Karpas-422 (cell line): ENCODE results near the gene GRID2. TPM values are rescaled to one million over a fixed set of nuclear protein-coding genes. Genes with fewer than 3 reads are reported as not detected.

Source experiments
- DNase-seq: peaks from one replicate; pipeline ENCODE4 v3.0.0-alpha.2; 2015
- H2AFZ ChIP-seq: fragments of 200-600 bp; sonication (generic); 2 replicates; pipeline ENCODE4 v1.6.1; 2014; ENCODE audit warnings: antibody characterized with exemption, low read length, mixed read lengths
- H3K27ac ChIP-seq: fragments of 200-600 bp; sonication (generic); 2 replicates; pipeline ENCODE4 v1.5.1; 2014; ENCODE audit warnings: mild to moderate bottlenecking, low read length, moderate library complexity
- H3K27me3 ChIP-seq: fragments of 200-600 bp; sonication (generic); 2 replicates; pipeline ENCODE4 v1.6.1; 2014; ENCODE audit warnings: low read length, mixed read lengths
- H3K36me3 ChIP-seq: fragments of 200-600 bp; sonication (generic); 2 replicates; pipeline ENCODE4 v1.6.1; 2014; ENCODE audit warnings: low read length, mixed read lengths; ENCODE audit not compliant: insufficient read depth
- H3K4me1 ChIP-seq: fragments of 200-600 bp; sonication (generic); 2 replicates; pipeline ENCODE4 v1.6.1; 2014; ENCODE audit warnings: mild to moderate bottlenecking, low read length, mixed read lengths
- H3K4me2 ChIP-seq: fragments of 200-600 bp; sonication (generic); 2 replicates; pipeline ENCODE4 v1.6.1; 2014; ENCODE audit warnings: low read length, low read depth, mild to moderate bottlenecking; ENCODE audit not compliant: poor library complexity, severe bottlenecking
- H3K4me3 ChIP-seq: fragments of 200-600 bp; sonication (generic); 2 replicates; pipeline ENCODE4 v1.5.1; 2014; ENCODE audit warnings: mild to moderate bottlenecking, antibody characterized with exemption, low read length, mixed read lengths
- H3K79me2 ChIP-seq: fragments of 200-600 bp; sonication (generic); 2 replicates; pipeline ENCODE4 v1.6.1; 2014; ENCODE audit warnings: mild to moderate bottlenecking, low read length, mixed read lengths
- H3K9ac ChIP-seq: fragments of 200-600 bp; sonication (generic); 2 replicates; pipeline ENCODE4 v1.6.0; 2014; ENCODE audit warnings: low read length
- H3K9me2 ChIP-seq: fragments of 200-600 bp; sonication (generic), shearing (Covaris generic); replicated peaks from 2 replicates; pipeline ENCODE4 v1.6.0; 2014; ENCODE audit warnings: mild to moderate bottlenecking, low read length, moderate library complexity; ENCODE audit not compliant: insufficient read depth
- H3K9me3 ChIP-seq: fragments of 300-700, 200-600 bp; sonication (generic); 2 replicates; pipeline ENCODE4 v1.6.1; 2014; ENCODE audit warnings: low read length, mixed read lengths
- H4K20me1 ChIP-seq: fragments of 200-600 bp; sonication (generic); 2 replicates; pipeline ENCODE4 v1.6.1; 2014; ENCODE audit warnings: mild to moderate bottlenecking, antibody characterized with exemption, low read length, low read depth; ENCODE audit not compliant: insufficient read depth
- total RNA-seq: library from RNA; depleted of rRNA; stranded (reverse); fragments of >200 nt; shearing (Covaris generic); gene quantifications from 2 replicates; pipeline ENCODE4 v1.2.3, GENCODE V29; 2014; ENCODE audit warnings: low replicate concordance

The GRID2 gene
- total RNA-seq, 1 experiment from 2014 or later: not detected

DNA sequence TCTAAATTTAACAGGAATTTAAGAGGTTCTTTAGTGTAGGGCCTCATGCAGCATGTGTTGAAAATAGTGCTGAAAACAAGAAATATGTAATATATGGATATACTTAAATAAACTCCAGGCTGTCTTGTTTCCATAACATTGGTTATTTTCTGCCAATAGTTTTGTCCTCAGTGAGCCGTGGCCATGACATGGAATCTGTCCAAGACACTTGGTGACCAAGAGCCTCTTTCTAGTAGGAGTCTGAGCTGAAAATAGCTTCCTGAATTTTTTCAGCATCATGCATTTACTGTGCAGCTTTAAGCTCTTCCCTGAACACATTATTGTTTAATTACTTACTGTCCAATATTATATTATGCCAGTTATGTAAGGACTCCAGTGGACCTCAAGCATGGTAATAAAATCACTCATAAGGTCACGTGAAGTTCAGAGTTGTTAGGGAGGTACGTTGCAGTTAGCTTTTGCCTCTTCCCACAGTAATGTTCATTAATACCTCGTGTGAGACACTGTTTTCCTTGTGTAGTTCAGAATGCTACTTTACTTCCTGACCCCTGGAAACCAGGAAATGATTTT is 488.2 kb downstream of the GRID2 start:
- Histone ChIP-seq H3K9me3 (peaks cover 10% of the 10 kb centered on the region; the same call in 1 of the 2 replicates), H3K9me2 (no peaks in the 10 kb centered on the region), H3K9ac (no peak overlapping the region), H3K4me3 (no peak overlapping the region), H3K79me2 (no peaks in the 10 kb centered on the region), H4K20me1 (no peaks in the 10 kb centered on the region), H3K4me1 (no peaks in the 10 kb centered on the region), H3K27ac (no peak overlapping the region), H3K4me2 (no peak overlapping the region), H3K27me3 (no peaks in the 10 kb centered on the region), H2AFZ (no peak overlapping the region), H3K36me3 (no peaks in the 10 kb centered on the region)
- DNase-seq: no peak

DNA sequence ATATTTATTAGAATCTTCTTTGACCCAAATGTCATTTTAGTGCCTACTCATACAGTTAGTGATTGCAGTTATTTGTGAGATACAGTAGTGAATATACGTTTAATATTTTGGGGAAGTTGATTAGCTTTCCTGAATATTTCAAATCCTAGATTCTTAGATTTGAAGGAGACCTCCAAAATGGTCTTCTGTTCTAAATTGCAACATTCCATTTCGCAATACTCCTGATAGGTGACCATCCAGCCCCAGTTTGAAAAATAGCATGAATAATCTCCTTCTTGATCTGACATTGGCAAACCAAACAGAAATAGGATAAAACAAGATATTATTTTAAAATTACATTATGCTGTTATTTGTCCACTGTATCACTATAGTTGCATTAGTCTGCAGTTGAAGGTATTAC is 505.6 kb downstream of the GRID2 start:
- no peaks in the 10 kb centered on the region for H3K4me1 ChIP-seq
- H3K79me2 ChIP-seq: no peaks in the 10 kb centered on the region
- peaks cover 10% of the 10 kb centered on the region; the same call in 1 of the 2 replicates for H3K9me3 ChIP-seq
- no peaks in the 10 kb centered on the region for H4K20me1 ChIP-seq
- no peaks in the 10 kb centered on the region for H3K36me3 ChIP-seq
- no peak overlapping the region for H3K27ac ChIP-seq
- H3K27me3 ChIP-seq: no peaks in the 10 kb centered on the region
- H3K4me3 ChIP-seq: no peak overlapping the region
- no peak overlapping the region for H2AFZ ChIP-seq
- H3K9me2 ChIP-seq: no peaks in the 10 kb centered on the region; the same call in 1 of the 2 replicates
- H3K9ac ChIP-seq: no peak overlapping the region
- no peak for DNase-seq
- H3K4me2 ChIP-seq: no peak overlapping the region

DNA sequence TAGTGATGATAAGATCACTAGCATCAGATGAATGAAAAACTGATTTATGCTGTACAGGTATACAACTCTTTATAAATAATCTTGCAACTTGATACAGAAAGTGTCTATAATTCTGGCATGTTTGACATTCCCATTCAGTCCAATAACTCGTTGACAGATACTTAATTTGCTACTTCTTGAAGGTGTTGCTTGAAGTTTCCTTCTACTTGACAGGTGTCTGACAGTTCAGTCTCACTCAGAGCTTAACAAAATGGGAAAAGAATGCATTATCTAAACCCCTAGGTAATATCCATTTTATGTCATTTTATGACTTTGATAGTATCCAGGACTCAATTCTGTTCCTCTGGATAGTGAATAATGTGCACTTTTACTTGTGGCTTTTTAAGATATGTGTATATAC is 508.9 kb downstream of the GRID2 start:
- Histone ChIP-seq H3K27ac (no peak overlapping the region), H3K9me3 (peaks cover 9% of the 10 kb centered on the region; the same call in 1 of the 2 replicates), H3K9ac (no peak overlapping the region), H4K20me1 (no peaks in the 10 kb centered on the region), H3K79me2 (no peaks in the 10 kb centered on the region), H3K4me3 (no peak overlapping the region), H3K4me1 (no peaks in the 10 kb centered on the region), H3K9me2 (no peaks in the 10 kb centered on the region; the same call in 1 of the 2 replicates), H3K27me3 (no peaks in the 10 kb centered on the region), H2AFZ (no peak overlapping the region), H3K36me3 (no peaks in the 10 kb centered on the region), H3K4me2 (no peak overlapping the region)
- DNase-seq: no peak

DNA sequence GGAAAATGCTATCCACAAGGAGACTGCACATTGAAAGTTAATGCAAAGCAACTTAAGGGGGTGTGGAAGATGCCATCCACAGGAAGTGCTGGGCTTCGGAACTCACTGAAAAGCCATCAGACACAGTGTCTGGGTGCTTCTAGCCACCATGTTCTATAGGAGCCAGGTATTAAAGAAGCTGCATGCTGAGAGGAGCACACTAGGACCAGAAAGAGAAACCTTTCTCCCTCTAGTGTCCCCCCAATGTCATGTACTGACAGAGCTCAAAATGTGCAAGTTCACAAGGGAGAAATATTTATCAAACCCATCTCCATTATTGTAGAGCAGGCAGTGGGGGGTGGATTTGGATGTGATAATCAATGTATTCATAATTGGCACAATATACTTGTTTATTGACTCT is 510.9 kb downstream of the GRID2 start:
- Histone ChIP-seq H3K4me3 (no peak overlapping the region), H3K9me3 (peaks cover 11% of the 10 kb centered on the region; the same call in 1 of the 2 replicates), H3K36me3 (no peaks in the 10 kb centered on the region), H4K20me1 (no peaks in the 10 kb centered on the region), H3K9me2 (no peaks in the 10 kb centered on the region), H3K27me3 (no peaks in the 10 kb centered on the region), H3K4me1 (no peaks in the 10 kb centered on the region), H3K9ac (no peak overlapping the region), H3K27ac (no peak overlapping the region), H3K4me2 (no peak overlapping the region), H2AFZ (no peak overlapping the region), H3K79me2 (no peaks in the 10 kb centered on the region)
- DNase-seq: no peak

GRCh38 chr4:92825256-92825655 is 521.5 kb downstream of the GRID2 start:
- H3K27me3 ChIP-seq: no peaks in the 10 kb centered on the region
- H3K4me1 ChIP-seq: no peaks in the 10 kb centered on the region
- H3K36me3 ChIP-seq: no peaks in the 10 kb centered on the region
- H3K4me3 ChIP-seq: no peak overlapping the region
- H4K20me1 ChIP-seq: no peaks in the 10 kb centered on the region
- no peak overlapping the region for H3K4me2 ChIP-seq
- H2AFZ ChIP-seq: no peak overlapping the region
- DNase-seq: no peak
- H3K27ac ChIP-seq: no peak overlapping the region
- no peaks in the 10 kb centered on the region for H3K79me2 ChIP-seq
- no peaks in the 10 kb centered on the region for H3K9me2 ChIP-seq
- H3K9ac ChIP-seq: no peak overlapping the region
- peaks cover 16% of the 10 kb centered on the region for H3K9me3 ChIP-seq

GRCh38 chr4:92825791-92826190 is 522.0 kb downstream of the GRID2 start:
- Histone ChIP-seq H3K79me2 (no peaks in the 10 kb centered on the region), H4K20me1 (no peaks in the 10 kb centered on the region)
- DNase-seq: no peak

DNA sequence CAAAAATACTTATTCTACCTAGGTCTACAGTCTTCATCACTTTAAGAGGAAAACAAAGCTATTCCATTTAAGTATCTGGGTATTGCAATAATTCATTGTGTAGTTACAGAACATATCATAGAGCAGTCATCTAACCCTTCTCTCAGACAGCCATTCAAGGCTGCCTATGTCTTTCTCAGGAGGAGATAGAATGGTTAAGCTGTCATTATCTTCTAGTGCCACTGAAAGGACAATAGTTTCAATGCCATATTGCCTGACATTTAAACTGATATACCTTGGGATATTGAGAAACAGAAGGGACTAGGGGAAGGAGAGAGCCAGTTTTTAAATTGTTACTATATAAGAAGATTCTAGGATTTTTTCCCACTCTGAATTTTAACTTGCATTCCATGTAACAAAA is 527.0 kb downstream of the GRID2 start:
- Histone ChIP-seq H3K27ac (no peak overlapping the region), H3K27me3 (no peaks in the 10 kb centered on the region), H3K4me1 (no peaks in the 10 kb centered on the region), H3K36me3 (no peaks in the 10 kb centered on the region), H3K79me2 (no peaks in the 10 kb centered on the region), H3K9ac (no peak overlapping the region), H2AFZ (no peak overlapping the region), H4K20me1 (no peaks in the 10 kb centered on the region), H3K4me2 (no peak overlapping the region), H3K4me3 (no peak overlapping the region), H3K9me2 (no peaks in the 10 kb centered on the region), H3K9me3 (peaks cover 9% of the 10 kb centered on the region; the same call in 1 of the 2 replicates)
- no peak for DNase-seq

More at GRCh38 chr4:92825791-92826190, 522.0 kb downstream of the GRID2 start:
- H3K27ac ChIP-seq: no peak overlapping the region
- no peaks in the 10 kb centered on the region for H3K27me3 ChIP-seq
- H3K4me3 ChIP-seq: no peak overlapping the region
- peaks cover 18% of the 10 kb centered on the region for H3K9me3 ChIP-seq
- H3K4me2 ChIP-seq: no peak overlapping the region
- no peaks in the 10 kb centered on the region for H3K9me2 ChIP-seq
- H3K9ac ChIP-seq: no peak overlapping the region
- H3K4me1 ChIP-seq: no peaks in the 10 kb centered on the region
- no peak overlapping the region for H2AFZ ChIP-seq
- no peaks in the 10 kb centered on the region for H3K36me3 ChIP-seq

- H3K9ac ChIP-seq: no peak overlapping the region
- no peak overlapping the region for H3K4me2 ChIP-seq
- H3K9me3 ChIP-seq: peaks cover 15% of the 10 kb centered on the region
- H3K4me1 ChIP-seq: no peaks in the 10 kb centered on the region
- no peaks in the 10 kb centered on the region for H3K79me2 ChIP-seq
- no peak overlapping the region for H3K27ac ChIP-seq
- H3K9me2 ChIP-seq: no peaks in the 10 kb centered on the region
- H3K27me3 ChIP-seq: no peaks in the 10 kb centered on the region
- H3K36me3 ChIP-seq: no peaks in the 10 kb centered on the region
- H2AFZ ChIP-seq: no peak overlapping the region
- no peak overlapping the region for H3K4me3 ChIP-seq
- no peak for DNase-seq
- H4K20me1 ChIP-seq: no peaks in the 10 kb centered on the region
These were observed 537.1 kb downstream of the GRID2 start for GRCh38 chr4:92840880-92841279.
